ENCODE data around the gene NDUFB4.

DNA sequence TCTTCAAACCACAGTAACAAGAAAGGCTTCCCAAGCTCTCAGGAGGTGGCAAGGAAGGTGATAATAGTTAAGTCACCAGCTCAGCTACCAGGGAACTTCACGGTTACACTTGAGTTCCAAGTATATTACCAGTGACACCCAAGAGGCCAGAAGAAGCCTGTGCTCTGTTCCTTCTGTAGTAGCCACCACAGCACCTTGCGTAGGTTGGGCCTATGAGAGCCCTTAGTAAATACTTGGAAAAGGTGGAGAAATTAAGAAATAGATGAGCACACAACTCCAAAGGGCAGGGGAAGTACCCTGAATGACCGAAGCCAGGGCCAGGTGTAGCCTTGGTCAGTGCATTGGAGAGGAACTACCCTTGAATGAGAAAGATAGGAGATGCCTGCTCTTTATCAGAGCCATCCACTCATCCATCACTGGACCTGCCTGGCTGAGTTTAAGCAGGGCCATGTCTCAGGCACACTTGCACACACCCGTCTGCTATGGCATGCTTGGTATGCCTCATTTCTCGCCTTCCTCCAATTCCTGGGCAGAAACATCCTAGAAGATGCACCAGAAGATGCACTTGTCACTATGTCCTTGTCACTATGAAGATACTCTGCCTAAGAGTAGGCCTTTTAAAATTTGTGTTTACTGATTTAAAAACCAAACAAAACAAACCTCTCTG is 32.6 kb upstream of the NDUFB4 start:
- TF ChIP-seq POLR2A (IDR thresholded peaks at IDR 0.05), result no peak
- TF ChIP-seq, protein P1, sequence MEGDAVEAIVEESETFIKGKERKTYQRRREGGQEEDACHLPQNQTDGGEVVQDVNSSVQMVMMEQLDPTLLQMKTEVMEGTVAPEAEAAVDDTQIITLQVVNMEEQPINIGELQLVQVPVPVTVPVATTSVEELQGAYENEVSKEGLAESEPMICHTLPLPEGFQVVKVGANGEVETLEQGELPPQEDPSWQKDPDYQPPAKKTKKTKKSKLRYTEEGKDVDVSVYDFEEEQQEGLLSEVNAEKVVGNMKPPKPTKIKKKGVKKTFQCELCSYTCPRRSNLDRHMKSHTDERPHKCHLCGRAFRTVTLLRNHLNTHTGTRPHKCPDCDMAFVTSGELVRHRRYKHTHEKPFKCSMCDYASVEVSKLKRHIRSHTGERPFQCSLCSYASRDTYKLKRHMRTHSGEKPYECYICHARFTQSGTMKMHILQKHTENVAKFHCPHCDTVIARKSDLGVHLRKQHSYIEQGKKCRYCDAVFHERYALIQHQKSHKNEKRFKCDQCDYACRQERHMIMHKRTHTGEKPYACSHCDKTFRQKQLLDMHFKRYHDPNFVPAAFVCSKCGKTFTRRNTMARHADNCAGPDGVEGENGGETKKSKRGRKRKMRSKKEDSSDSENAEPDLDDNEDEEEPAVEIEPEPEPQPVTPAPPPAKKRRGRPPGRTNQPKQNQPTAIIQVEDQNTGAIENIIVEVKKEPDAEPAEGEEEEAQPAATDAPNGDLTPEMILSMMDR (IDR thresholded peaks at IDR 0.05), result no peak
